Peyer's patch (tissue), 4 donors: Measurements from ENCODE around the gene C13orf46.

ENCODE experiments used
- CTCF ChIP-seq, 6 experiments: fragments of 450-650 bp in 4 of 6; fragments of 200-600 bp in 2 of 6; sonication (generic) in 1 of 6; IDR thresholded peaks; one replicate each; pipeline ENCODE4 v1.5.1; 2017 to 2019; ENCODE audit warnings: antibody characterized with exemption in 6 of 6, mild to moderate bottlenecking in 3 of 6, moderate library complexity in 1 of 6
- POLR2A ChIP-seq, 2 donors: fragments of 450-650 bp; IDR thresholded peaks; one replicate each; pipeline ENCODE4 v1.5.1; 2017; ENCODE audit warnings: antibody characterized with exemption in 2 of 2, mild to moderate bottlenecking in 2 of 2, moderate library complexity in 2 of 2

- TF ChIP-seq CTCF (IDR thresholded peaks at IDR 0.05): no peak
- no peak for TF ChIP-seq POLR2A (IDR thresholded peaks at IDR 0.05)
These were observed 44.0 kb downstream of the C13orf46 start for GRCh38 chr13:113929628-113930615.
